ENCODE results near the gene PTPRE. TPM values are rescaled to one million over a fixed set of nuclear protein-coding genes. Genes with fewer than 3 reads are reported as not detected.

The PTPRE gene
- total and polyA plus RNA-seq, 2 donors = 5.7 to 15.9 TPM

GRCh38 chr10:127935071-127935561 lies 28.2 kb downstream of the PTPRE start:
- H3K4me3 ChIP-seq (ENCODE audit: low read depth, low read length) = no peak overlapping the region
- 82% methylated on average over 16 of the region's 16 CpGs for WGBS
- DNase-seq (ENCODE audit: extremely low spot score) = no peak
- H3K27ac ChIP-seq (ENCODE audit: low read depth) = no peak overlapping the region
- H3K36me3 ChIP-seq (ENCODE audit: insufficient read depth) = no peaks in the 10 kb centered on the region
- no peaks in the 10 kb centered on the region for H3K4me1 ChIP-seq (ENCODE audit: insufficient read depth)

- Histone ChIP-seq H3K4me3 (ENCODE audit: low read depth, low read length) (no peak overlapping the region), H3K4me1 (ENCODE audit: insufficient read depth) (no peaks in the 10 kb centered on the region), H3K36me3 (ENCODE audit: insufficient read depth) (no peaks in the 10 kb centered on the region), H3K27ac (ENCODE audit: low read depth) (no peak overlapping the region)
- no peak for DNase-seq (ENCODE audit: extremely low spot score)
Observed at GRCh38 chr10:127937069-127937468, 30.2 kb downstream of the PTPRE start.

- no peak overlapping the region for H3K27ac ChIP-seq (ENCODE audit: low read depth)
- no peak for DNase-seq (ENCODE audit: extremely low spot score)
- H3K4me1 ChIP-seq (ENCODE audit: insufficient read depth) = no peaks in the 10 kb centered on the region
- WGBS = 48% methylated on average over 5 of the region's 5 CpGs
- H3K36me3 ChIP-seq (ENCODE audit: insufficient read depth) = no peaks in the 10 kb centered on the region
- H3K4me3 ChIP-seq (ENCODE audit: low read depth, low read length) = no peak overlapping the region
Observed at GRCh38 chr10:127937915-127938463, 31.1 kb downstream of the PTPRE start.

- Histone ChIP-seq H3K4me1 (ENCODE audit: insufficient read depth) (no peaks in the 10 kb centered on the region), H3K36me3 (ENCODE audit: insufficient read depth) (no peaks in the 10 kb centered on the region), H3K27ac (ENCODE audit: low read depth) (no peak overlapping the region), H3K4me3 (ENCODE audit: low read depth, low read length) (no peak overlapping the region)
- 81% methylated on average over 4 of the region's 4 CpGs for WGBS
- no peak for DNase-seq (ENCODE audit: extremely low spot score)
Observed at GRCh38 chr10:127939786-127940330, 33.0 kb downstream of the PTPRE start.

DNA sequence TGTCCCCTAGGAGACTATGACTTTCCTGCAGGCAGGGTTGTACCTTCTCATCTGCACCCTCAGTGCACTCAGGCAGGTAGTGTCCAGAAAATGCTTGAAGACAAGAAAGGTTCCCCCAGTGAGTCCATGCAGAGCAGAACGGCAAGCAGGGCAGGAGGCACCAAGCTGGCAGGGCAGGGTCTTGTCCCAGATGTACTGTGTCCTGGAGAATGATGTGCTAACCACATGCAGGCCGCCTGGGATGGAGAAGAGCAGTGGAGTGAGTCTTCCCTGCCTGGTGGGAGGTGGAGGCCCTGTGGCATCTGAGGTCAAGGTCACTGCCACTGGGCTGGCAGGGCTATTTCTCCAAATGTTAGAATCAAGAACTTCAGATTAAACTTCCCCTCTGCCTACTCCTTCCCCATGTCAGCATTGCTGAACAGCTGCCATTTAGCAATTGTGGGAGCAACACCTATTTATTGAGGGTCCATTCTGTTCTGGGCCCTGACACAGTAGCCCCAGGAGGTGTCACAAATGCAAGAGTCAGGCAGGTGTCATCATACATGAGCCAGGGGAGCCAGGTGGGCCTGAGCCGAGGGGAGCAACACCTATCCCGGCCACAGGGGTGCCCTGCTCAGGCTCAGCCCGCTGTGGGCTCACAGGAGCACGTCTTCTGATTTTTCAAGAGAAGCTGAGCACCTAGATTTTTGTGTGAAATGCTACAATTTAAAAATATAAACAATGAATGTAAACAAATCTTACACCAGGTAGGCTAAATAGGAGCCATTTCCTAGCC lies 34.1 kb downstream of the PTPRE start:
- Histone ChIP-seq H3K36me3 (ENCODE audit: insufficient read depth) (no peaks in the 10 kb centered on the region), H3K27ac (ENCODE audit: low read depth) (no peak overlapping the region), H3K4me1 (ENCODE audit: insufficient read depth) (no peaks in the 10 kb centered on the region), H3K4me3 (ENCODE audit: low read depth, low read length) (no peak overlapping the region)
- DNase-seq (ENCODE audit: extremely low spot score) = no peak
- WGBS = 88% methylated on average over 6 of the region's 6 CpGs

GRCh38 chr10:127942811-127943210 lies 35.9 kb downstream of the PTPRE start:
- DNase-seq (ENCODE audit: extremely low spot score) = no peak
- H3K4me1 ChIP-seq (ENCODE audit: insufficient read depth) = no peaks in the 10 kb centered on the region
- H3K36me3 ChIP-seq (ENCODE audit: insufficient read depth) = no peaks in the 10 kb centered on the region
- WGBS = 26% methylated on average over 7 of the region's 7 CpGs
- no peak overlapping the region for H3K27ac ChIP-seq (ENCODE audit: low read depth)
- no peak overlapping the region for H3K4me3 ChIP-seq (ENCODE audit: low read depth, low read length)

DNA sequence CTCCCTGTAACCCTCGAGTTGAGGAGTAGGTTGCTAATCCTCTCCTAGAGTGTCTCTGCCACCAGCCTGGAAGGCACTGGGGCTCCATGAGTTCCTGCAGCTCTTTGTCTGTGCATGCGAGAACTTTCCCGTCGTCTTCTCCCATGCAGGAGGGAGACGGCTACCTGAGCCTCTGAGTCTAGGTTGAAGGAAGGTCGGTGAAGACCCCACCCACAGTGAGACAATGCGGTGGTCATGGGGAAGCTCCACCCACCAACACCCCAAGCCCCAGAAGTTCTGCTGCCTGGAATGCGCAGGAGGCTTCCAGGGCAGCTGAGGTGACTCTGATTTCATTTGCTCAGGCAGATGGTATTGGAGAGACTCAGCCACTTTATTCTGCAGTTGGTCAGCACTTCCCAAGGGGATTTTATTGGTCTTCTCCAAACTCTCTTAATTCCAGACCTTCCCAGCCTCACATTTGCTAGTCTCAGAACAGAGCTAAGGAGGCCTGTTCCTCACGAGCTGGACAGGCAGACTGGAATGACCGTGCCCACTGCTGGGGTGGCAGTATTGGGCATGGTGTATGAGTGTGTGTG lies 36.5 kb downstream of the PTPRE start:
- Histone ChIP-seq H3K27ac (ENCODE audit: low read depth) (no peak overlapping the region), H3K4me1 (ENCODE audit: insufficient read depth) (no peaks in the 10 kb centered on the region), H3K4me3 (ENCODE audit: low read depth, low read length) (no peak overlapping the region), H3K36me3 (ENCODE audit: insufficient read depth) (no peaks in the 10 kb centered on the region)
- WGBS = 73% methylated on average over 10 of the region's 10 CpGs
- no peak for DNase-seq (ENCODE audit: extremely low spot score)

DNA sequence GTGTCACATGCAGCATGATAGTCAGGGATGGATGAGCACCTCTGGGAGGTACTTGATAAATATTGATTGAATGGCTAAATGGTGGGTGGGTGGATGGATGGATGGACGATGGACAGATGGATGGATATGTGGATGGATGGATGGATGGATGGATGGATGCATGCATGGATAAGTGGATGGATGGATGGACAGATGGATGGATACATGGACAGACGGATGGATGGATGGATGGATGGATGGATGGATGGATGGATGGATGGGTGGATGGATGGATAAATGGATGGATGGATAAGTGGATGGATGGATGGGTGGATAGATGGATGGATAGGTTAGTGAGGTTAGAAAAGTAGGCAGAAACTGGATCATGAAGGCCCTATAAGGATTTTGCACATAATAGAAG lies 37.4 kb downstream of the PTPRE start:
- Histone ChIP-seq H3K4me1 (ENCODE audit: insufficient read depth) (no peaks in the 10 kb centered on the region), H3K27ac (ENCODE audit: low read depth) (no peak overlapping the region), H3K36me3 (ENCODE audit: insufficient read depth) (no peaks in the 10 kb centered on the region), H3K4me3 (ENCODE audit: low read depth, low read length) (no peak overlapping the region)
- DNase-seq (ENCODE audit: extremely low spot score) = no peak
- WGBS = 93% methylated on average over 2 of the region's 2 CpGs

DNA sequence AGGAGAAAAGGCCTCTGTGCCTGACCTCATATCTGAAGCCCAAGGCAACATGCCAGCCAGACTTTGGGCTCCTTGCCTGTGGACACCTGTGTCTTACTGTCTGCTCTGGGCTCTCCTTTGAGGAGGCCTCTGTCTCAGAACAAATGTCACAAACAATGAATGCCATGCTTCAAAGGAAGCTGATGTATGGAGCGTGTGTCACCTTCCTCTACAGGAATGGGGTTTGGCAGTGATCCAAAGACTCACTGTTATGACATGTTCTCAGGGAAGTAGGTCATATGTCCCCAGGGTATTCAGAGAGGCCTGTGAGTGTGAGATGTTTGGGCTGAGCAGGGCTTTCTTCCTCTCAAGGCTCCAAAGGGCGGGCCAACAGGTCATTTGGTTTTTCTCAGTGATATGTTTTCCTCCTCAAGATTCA lies 38.4 kb downstream of the PTPRE start:
- no peaks in the 10 kb centered on the region for H3K36me3 ChIP-seq (ENCODE audit: insufficient read depth)
- no peak overlapping the region for H3K27ac ChIP-seq (ENCODE audit: low read depth)
- no peak overlapping the region for H3K4me3 ChIP-seq (ENCODE audit: low read depth, low read length)
- peak; percentile 74 for DNase-seq (ENCODE audit: extremely low spot score)
- H3K4me1 ChIP-seq (ENCODE audit: insufficient read depth) = no peaks in the 10 kb centered on the region
- 80% methylated on average over 2 of the region's 2 CpGs for WGBS

DNA sequence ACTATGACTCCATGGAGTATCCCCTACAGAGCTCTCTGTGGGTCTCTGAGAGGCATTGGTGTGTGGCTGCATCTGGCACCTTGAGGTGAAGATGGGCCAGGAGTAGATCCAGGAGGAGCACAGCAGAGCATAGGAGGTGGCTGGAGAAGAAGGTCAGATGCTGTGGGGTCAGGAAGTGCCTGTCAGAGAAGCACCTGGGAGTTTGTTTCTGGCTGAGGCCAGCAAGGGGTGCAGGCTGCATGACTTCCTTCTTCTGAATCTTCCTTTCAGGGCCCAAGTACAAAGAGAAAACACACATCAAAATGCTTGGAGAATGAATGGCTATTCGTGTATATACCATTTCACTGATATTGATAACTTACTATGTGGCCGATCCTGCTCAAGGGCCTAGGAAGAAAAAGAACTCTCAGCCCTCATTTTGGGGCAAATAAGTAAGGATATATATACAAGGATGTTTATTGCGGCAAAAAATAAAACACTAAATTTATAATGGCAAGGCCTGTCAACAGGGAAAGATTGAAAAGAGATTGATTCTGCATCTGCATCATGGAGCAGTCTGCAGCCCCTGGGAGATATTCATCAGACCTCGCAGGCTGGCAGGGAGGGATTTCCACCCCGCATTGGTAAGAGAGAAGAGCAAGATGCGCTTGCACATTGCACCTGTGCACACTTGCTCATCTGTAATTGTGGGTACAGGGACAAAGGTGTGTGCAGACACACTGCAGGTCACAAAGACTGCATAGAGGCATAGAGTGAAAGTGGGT lies 39.2 kb downstream of the PTPRE start:
- no peak for DNase-seq (ENCODE audit: extremely low spot score)
- WGBS = 81% methylated on average over 6 of the region's 6 CpGs
- H3K36me3 ChIP-seq (ENCODE audit: insufficient read depth) = no peaks in the 10 kb centered on the region
- no peak overlapping the region for H3K4me3 ChIP-seq (ENCODE audit: low read depth, low read length)
- H3K4me1 ChIP-seq (ENCODE audit: insufficient read depth) = no peaks in the 10 kb centered on the region
- H3K27ac ChIP-seq (ENCODE audit: low read depth) = no peak overlapping the region

GRCh38 chr10:127947211-127947610 lies 40.3 kb downstream of the PTPRE start:
- Histone ChIP-seq H3K27ac (ENCODE audit: low read depth) (no peak overlapping the region), H3K4me1 (ENCODE audit: insufficient read depth) (no peaks in the 10 kb centered on the region), H3K36me3 (ENCODE audit: insufficient read depth) (no peaks in the 10 kb centered on the region), H3K4me3 (ENCODE audit: low read depth, low read length) (no peak overlapping the region)
- no peak for DNase-seq (ENCODE audit: extremely low spot score)
- 68% methylated on average over 1 of the region's 1 CpG for WGBS

DNA sequence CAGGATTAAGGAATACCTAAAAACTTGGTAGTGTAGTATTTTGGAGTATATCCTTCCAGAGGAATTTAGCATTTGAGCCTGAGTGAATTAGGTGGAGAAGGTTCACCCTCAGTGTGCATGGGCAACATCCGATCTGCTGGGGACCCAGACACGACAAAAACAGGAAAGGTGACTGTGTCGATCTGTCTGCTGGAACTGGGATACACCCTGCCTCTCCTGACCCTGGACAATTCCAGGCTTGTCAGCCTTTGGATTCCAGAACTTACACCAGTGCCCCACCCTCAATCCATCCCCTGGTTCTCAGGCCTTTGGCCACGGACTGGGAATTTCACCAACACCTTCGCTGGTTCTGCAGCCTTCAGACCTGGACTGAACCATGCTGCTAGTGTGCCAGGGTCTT lies 41.9 kb downstream of the PTPRE start:
- Histone ChIP-seq H3K27ac (ENCODE audit: low read depth) (no peak overlapping the region), H3K36me3 (ENCODE audit: insufficient read depth) (no peaks in the 10 kb centered on the region), H3K4me1 (ENCODE audit: insufficient read depth) (no peaks in the 10 kb centered on the region), H3K4me3 (ENCODE audit: low read depth, low read length) (no peak overlapping the region)
- DNase-seq (ENCODE audit: extremely low spot score) = no peak
- WGBS = 80% methylated on average over 5 of the region's 5 CpGs

- no peaks in the 10 kb centered on the region for H3K4me1 ChIP-seq (ENCODE audit: insufficient read depth)
- H3K36me3 ChIP-seq (ENCODE audit: insufficient read depth) = no peaks in the 10 kb centered on the region
- WGBS = 85% methylated on average over 3 of the region's 3 CpGs
- no peak overlapping the region for H3K27ac ChIP-seq (ENCODE audit: low read depth)
- DNase-seq (ENCODE audit: extremely low spot score) = no peak
- H3K4me3 ChIP-seq (ENCODE audit: low read depth, low read length) = no peak overlapping the region
Observed at GRCh38 chr10:127949831-127950230, 42.9 kb downstream of the PTPRE start.
